ENCODE results near the gene FBXL20.

Gene FBXL20

DNA sequence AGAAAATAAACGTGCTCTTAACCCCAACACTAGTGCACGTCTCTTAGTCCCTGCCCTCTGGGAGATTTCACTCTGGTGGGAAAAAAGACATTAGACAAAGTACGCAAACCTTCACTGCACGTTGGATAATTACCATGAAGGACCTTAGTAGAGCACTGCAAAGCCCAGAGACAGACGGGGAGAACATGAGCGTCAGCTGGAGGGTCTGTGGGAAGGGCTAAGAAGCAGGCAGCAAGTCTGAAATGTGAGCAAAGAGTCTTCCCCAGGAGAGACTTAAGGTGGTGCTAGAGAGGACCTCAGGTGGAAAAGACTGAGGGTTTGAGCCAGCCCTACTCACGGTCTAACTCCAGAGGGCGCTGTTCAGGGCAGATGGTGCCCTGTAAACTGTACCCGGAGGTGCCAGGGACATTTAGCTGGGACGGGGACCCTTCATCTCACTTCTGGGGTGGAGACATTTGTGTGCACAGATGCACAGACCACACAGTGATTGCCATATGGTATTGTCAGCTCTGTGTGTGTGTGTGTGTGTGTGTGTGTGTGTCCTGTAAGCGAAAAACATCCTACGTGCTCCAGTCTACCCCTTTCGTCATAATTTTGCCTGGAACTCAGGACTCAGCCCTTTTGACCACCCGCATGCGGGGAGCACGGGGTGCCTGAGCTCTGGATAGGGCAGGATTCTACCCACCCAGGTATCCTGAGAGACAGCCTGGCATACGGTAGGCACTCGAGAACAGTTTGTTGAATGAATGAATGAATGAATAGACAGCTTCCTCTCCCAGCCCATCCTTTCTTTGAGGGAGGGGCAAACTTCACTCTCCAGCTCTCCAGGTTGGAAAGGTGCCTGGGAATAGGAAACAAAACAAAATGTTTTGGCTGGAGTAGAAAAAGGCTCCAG is 165.6 kb downstream of the FBXL20 start (continued):
- TF ChIP-seq, protein P1, sequence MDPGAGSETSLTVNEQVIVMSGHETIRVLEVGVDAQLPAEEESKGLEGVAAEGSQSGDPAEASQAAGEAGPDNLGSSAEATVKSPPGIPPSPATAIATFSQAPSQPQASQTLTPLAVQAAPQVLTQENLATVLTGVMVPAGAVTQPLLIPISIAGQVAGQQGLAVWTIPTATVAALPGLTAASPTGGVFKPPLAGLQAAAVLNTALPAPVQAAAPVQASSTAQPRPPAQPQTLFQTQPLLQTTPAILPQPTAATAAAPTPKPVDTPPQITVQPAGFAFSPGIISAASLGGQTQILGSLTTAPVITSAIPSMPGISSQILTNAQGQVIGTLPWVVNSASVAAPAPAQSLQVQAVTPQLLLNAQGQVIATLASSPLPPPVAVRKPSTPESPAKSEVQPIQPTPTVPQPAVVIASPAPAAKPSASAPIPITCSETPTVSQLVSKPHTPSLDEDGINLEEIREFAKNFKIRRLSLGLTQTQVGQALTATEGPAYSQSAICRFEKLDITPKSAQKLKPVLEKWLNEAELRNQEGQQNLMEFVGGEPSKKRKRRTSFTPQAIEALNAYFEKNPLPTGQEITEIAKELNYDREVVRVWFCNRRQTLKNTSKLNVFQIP (CRISPR knock-in tag; IDR thresholded peaks at IDR 0.05; ENCODE audit: borderline replicate concordance, low read depth) = no peak
- TF ChIP-seq, protein P2, sequence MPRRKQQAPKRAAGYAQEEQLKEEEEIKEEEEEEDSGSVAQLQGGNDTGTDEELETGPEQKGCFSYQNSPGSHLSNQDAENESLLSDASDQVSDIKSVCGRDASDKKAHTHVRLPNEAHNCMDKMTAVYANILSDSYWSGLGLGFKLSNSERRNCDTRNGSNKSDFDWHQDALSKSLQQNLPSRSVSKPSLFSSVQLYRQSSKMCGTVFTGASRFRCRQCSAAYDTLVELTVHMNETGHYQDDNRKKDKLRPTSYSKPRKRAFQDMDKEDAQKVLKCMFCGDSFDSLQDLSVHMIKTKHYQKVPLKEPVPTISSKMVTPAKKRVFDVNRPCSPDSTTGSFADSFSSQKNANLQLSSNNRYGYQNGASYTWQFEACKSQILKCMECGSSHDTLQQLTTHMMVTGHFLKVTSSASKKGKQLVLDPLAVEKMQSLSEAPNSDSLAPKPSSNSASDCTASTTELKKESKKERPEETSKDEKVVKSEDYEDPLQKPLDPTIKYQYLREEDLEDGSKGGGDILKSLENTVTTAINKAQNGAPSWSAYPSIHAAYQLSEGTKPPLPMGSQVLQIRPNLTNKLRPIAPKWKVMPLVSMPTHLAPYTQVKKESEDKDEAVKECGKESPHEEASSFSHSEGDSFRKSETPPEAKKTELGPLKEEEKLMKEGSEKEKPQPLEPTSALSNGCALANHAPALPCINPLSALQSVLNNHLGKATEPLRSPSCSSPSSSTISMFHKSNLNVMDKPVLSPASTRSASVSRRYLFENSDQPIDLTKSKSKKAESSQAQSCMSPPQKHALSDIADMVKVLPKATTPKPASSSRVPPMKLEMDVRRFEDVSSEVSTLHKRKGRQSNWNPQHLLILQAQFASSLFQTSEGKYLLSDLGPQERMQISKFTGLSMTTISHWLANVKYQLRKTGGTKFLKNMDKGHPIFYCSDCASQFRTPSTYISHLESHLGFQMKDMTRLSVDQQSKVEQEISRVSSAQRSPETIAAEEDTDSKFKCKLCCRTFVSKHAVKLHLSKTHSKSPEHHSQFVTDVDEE (CRISPR knock-in tag; IDR thresholded peaks at IDR 0.05) = no peak
- no peak for TF ChIP-seq CSDC2 (CRISPR knock-in tag; IDR thresholded peaks at IDR 0.05)
- no peak for TF ChIP-seq ARNTL (CRISPR knock-in tag; IDR thresholded peaks at IDR 0.05; ENCODE audit: borderline replicate concordance, low read depth)
- no peak for TF ChIP-seq TOX (CRISPR knock-in tag; IDR thresholded peaks at IDR 0.05; ENCODE audit: borderline replicate concordance)
- TF ChIP-seq, protein P3, sequence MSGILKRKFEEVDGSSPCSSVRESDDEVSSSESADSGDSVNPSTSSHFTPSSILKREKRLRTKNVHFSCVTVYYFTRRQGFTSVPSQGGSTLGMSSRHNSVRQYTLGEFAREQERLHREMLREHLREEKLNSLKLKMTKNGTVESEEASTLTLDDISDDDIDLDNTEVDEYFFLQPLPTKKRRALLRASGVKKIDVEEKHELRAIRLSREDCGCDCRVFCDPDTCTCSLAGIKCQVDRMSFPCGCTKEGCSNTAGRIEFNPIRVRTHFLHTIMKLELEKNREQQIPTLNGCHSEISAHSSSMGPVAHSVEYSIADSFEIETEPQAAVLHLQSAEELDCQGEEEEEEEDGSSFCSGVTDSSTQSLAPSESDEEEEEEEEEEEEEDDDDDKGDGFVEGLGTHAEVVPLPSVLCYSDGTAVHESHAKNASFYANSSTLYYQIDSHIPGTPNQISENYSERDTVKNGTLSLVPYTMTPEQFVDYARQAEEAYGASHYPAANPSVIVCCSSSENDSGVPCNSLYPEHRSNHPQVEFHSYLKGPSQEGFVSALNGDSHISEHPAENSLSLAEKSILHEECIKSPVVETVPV (CRISPR knock-in tag; IDR thresholded peaks at IDR 0.05) = no peak

DNA sequence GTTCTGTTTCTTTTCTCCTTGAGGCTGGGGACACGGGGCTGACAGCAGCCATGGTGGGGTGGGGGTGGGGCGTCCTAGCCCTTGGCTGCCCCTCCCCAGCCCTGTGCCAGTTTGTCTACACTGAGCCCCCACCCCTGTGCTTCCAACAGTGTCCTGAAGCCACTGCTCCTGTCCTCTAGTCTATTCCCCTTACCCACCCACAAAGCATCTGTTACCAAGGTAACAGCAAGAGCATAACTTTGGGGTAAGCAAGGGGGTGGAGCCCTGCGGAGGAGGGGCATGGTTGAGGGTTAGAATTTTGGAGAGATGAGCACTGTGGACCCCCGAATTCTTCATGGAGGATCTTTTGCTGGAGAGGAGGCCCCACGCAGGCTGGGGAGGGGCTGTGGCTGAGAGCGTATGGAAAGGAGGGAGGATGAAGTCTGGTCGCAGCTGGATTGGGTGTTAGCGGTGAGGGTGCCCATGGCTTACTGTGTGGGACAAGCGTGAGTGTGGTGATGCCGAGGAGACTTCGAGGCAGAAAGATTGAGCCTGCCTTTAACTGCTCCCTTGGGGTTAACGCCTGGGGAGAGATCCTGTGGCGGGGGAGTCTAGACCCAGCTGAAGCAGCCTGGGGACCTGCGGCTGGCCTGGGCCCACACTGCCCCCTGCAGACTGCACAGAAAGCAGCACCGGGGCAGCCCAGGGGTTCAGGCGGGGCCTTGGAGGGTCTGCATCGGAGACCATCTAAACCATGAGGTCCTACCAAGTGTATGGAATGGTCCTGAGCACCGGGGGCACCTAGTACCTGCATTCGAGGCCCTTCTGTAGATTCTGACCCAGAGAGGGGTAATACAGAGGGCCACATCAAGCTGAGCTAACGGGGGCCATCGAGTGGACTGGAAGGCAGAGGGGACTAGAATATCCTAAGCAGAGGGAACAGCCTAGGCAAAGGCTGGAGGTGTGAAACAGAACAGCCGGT is 169.6 kb downstream of the FBXL20 start:
- TF ChIP-seq SNAI2 (CRISPR knock-in tag; IDR thresholded peaks at IDR 0.05) (no peak), PPARA (CRISPR knock-in tag; IDR thresholded peaks at IDR 0.05; ENCODE audit: borderline replicate concordance) (no peak), ISL1 (CRISPR knock-in tag; IDR thresholded peaks at IDR 0.05) (no peak), RARB (CRISPR knock-in tag; IDR thresholded peaks at IDR 0.05) (no peak), ESRRG (CRISPR knock-in tag; IDR thresholded peaks at IDR 0.05) (no peak), ZNF565 (CRISPR knock-in tag; conservative IDR thresholded peaks at IDR 0.05; ENCODE audit: low read depth) (no peak), GLIS3 (CRISPR knock-in tag; IDR thresholded peaks at IDR 0.05) (no peak), ZFP30 (CRISPR knock-in tag; IDR thresholded peaks at IDR 0.05) (no peak), ZFP3 (CRISPR knock-in tag; IDR thresholded peaks at IDR 0.05) (no peak), TOX (CRISPR knock-in tag; IDR thresholded peaks at IDR 0.05; ENCODE audit: borderline replicate concordance) (no peak)
- TF ChIP-seq, protein P3 (CRISPR knock-in tag; IDR thresholded peaks at IDR 0.05) = no peak
- ATAC-seq = peak; percentile 78

DNA sequence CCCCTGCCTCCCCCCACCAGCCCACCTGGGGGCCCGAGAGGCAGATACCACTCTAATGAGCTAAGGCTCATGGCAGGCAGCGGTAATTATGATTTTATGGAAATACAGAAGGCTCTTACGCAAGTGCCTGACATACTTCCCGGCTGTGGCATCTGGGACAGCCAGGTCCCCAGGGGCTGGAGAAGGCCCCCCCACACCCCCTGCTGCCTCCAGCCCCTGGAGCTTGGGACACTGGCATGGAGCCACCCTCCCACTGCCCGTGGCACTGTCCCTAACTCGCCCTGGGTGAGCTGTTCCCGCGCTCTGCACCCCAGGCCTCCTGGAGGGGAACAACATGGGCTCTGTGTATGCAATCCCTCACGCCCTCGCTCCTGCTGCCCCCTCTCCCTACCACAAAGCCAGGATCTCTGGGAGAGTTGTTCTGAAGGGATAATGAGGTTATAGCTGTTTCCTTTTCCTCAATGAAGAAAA is 170.3 kb downstream of the FBXL20 start:
- ATAC-seq = no peak
- TF ChIP-seq, protein P3 (CRISPR knock-in tag; IDR thresholded peaks at IDR 0.05) = no peak
- no peak for TF ChIP-seq ZC3H10 (CRISPR knock-in tag; IDR thresholded peaks at IDR 0.05)
- no peak for TF ChIP-seq RARB (CRISPR knock-in tag; IDR thresholded peaks at IDR 0.05)
- no peak for TF ChIP-seq ZNF8 (CRISPR knock-in tag; IDR thresholded peaks at IDR 0.05)
- TF ChIP-seq TCF4 (CRISPR knock-in tag; IDR thresholded peaks at IDR 0.05; ENCODE audit: borderline replicate concordance) = no peak
- TF ChIP-seq BACH2 (CRISPR knock-in tag; IDR thresholded peaks at IDR 0.05; ENCODE audit: borderline replicate concordance) = no peak
- no peak for TF ChIP-seq ZNF70 (CRISPR knock-in tag; IDR thresholded peaks at IDR 0.05)
- TF ChIP-seq, protein P4, sequence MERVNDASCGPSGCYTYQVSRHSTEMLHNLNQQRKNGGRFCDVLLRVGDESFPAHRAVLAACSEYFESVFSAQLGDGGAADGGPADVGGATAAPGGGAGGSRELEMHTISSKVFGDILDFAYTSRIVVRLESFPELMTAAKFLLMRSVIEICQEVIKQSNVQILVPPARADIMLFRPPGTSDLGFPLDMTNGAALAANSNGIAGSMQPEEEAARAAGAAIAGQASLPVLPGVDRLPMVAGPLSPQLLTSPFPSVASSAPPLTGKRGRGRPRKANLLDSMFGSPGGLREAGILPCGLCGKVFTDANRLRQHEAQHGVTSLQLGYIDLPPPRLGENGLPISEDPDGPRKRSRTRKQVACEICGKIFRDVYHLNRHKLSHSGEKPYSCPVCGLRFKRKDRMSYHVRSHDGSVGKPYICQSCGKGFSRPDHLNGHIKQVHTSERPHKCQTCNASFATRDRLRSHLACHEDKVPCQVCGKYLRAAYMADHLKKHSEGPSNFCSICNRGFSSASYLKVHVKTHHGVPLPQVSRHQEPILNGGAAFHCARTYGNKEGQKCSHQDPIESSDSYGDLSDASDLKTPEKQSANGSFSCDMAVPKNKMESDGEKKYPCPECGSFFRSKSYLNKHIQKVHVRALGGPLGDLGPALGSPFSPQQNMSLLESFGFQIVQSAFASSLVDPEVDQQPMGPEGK (CRISPR knock-in tag; IDR thresholded peaks at IDR 0.05; ENCODE audit: borderline replicate concordance) = no peak
- TF ChIP-seq OSR1 (CRISPR knock-in tag; IDR thresholded peaks at IDR 0.05) = no peak
- TF ChIP-seq ARNTL (CRISPR knock-in tag; IDR thresholded peaks at IDR 0.05; ENCODE audit: borderline replicate concordance, low read depth) = no peak
- TF ChIP-seq PPARA (CRISPR knock-in tag; IDR thresholded peaks at IDR 0.05; ENCODE audit: borderline replicate concordance) = no peak
